MG63 (cell line): ENCODE results near the gene SGK2. TPM values are rescaled to one million over a fixed set of nuclear protein-coding genes. Genes with fewer than 3 reads are reported as not detected.

Experiments used
- DNase-seq: peaks from one replicate; pipeline ENCODE4 v3.0.0-alpha.2; 2020
- H3K27me3 ChIP-seq: fragments of 250-450 bp; sonication (Bioruptor Pico); 2 replicates; pipeline ENCODE4 v1.5.1; 2020; ENCODE audit warnings: mild to moderate bottlenecking, moderate library complexity
- H3K36me3 ChIP-seq: fragments of 250-450 bp; sonication (Bioruptor Pico); 2 replicates; pipeline ENCODE4 v1.5.1; 2020; ENCODE audit warnings: mild to moderate bottlenecking, moderate library complexity
- H3K4me3 ChIP-seq: fragments of 250-450 bp; sonication (Bioruptor Pico); 2 replicates; pipeline ENCODE4 v1.5.1; 2020; ENCODE audit warnings: mild to moderate bottlenecking, moderate library complexity
- H3K9me3 ChIP-seq: fragments of 250-450 bp; sonication (Bioruptor Pico); 2 replicates; pipeline ENCODE4 v1.5.1; 2020; ENCODE audit warnings: mild to moderate bottlenecking, moderate library complexity
- total RNA-seq: library from RNA; depleted of rRNA; stranded (reverse); fragments of >200 nt; shearing (Covaris generic); gene quantifications from 2 replicates; pipeline ENCODE4 v1.2.3, GENCODE V29; 2014; ENCODE audit warnings: low replicate concordance; rRNA removed

The SGK2 gene
- total RNA-seq = 0.72 TPM in 1 of 2 replicates, not detected in the other

- H3K9me3 ChIP-seq = no peaks in the 10 kb centered on the region
- peak; percentile 27 for DNase-seq
- no peaks in the 10 kb centered on the region for H3K36me3 ChIP-seq
- no peaks in the 10 kb centered on the region for H3K27me3 ChIP-seq
- no peak within 1 kb of the TSS for H3K4me3 ChIP-seq
Measured at GRCh38 chr20:43558412-43559146, at the start of gene SGK2. SGK2 (plus strand) TSS chr20:43559027; CDS start chr20:43566496, 7,469 bp downstream.

- no peak overlapping the region for H3K4me3 ChIP-seq
- H3K36me3 ChIP-seq = no peaks in the 10 kb centered on the region
- DNase-seq = no peak
- H3K27me3 ChIP-seq = no peaks in the 10 kb centered on the region
- no peaks in the 10 kb centered on the region for H3K9me3 ChIP-seq
Measured at GRCh38 chr20:43511879-43512278, 46.9 kb upstream of the SGK2 start.

- no peak for DNase-seq
- Histone ChIP-seq H3K4me3 (peak overlapping the region; percentile 46), H3K36me3 (no peaks in the 10 kb centered on the region), H3K27me3 (no peaks in the 10 kb centered on the region), H3K9me3 (no peaks in the 10 kb centered on the region)
Measured at GRCh38 chr20:43513372-43513930, 45.4 kb upstream of the SGK2 start.

GRCh38 chr20:43513931-43514647 lies 44.7 kb upstream of the SGK2 start:
- no peaks in the 10 kb centered on the region for H3K9me3 ChIP-seq
- DNase-seq = peak; percentile 92
- no peaks in the 10 kb centered on the region for H3K36me3 ChIP-seq
- no peaks in the 10 kb centered on the region for H3K27me3 ChIP-seq
- peak overlapping the region; percentile 46 for H3K4me3 ChIP-seq

GRCh38 chr20:43514648-43514999 lies 44.2 kb upstream of the SGK2 start:
- no peaks in the 10 kb centered on the region for H3K9me3 ChIP-seq
- DNase-seq = no peak
- peak overlapping the region; percentile 46 for H3K4me3 ChIP-seq
- no peaks in the 10 kb centered on the region for H3K36me3 ChIP-seq
- H3K27me3 ChIP-seq = no peaks in the 10 kb centered on the region

GRCh38 chr20:43515628-43516027 lies 43.2 kb upstream of the SGK2 start:
- H3K4me3 ChIP-seq = no peak overlapping the region

GRCh38 chr20:43516251-43516824 lies 42.5 kb upstream of the SGK2 start:
- peak; percentile 81 for DNase-seq
- Histone ChIP-seq H3K27me3 (no peaks in the 10 kb centered on the region), H3K9me3 (no peaks in the 10 kb centered on the region), H3K4me3 (no peak overlapping the region), H3K36me3 (0 out of 2 replicates have a peak, but pooled peaks cover 2% of the 10 kb centered on the region)

More at GRCh38 chr20:43515628-43516027, 43.2 kb upstream of the SGK2 start:
- no peaks in the 10 kb centered on the region for H3K9me3 ChIP-seq
- H3K27me3 ChIP-seq = no peaks in the 10 kb centered on the region
- no peaks in the 10 kb centered on the region for H3K36me3 ChIP-seq
- DNase-seq = no peak

GRCh38 chr20:43520074-43520630 lies 38.7 kb upstream of the SGK2 start:
- peaks cover 2% of the 10 kb centered on the region; the same call in 1 of the 2 replicates for H3K9me3 ChIP-seq
- no peak for DNase-seq
- no peaks in the 10 kb centered on the region for H3K27me3 ChIP-seq
- 0 out of 2 replicates have a peak, but pooled peaks cover 2% of the 10 kb centered on the region for H3K36me3 ChIP-seq
- no peak overlapping the region for H3K4me3 ChIP-seq

- Histone ChIP-seq H3K36me3 (0 out of 2 replicates have a peak, but pooled peaks cover 2% of the 10 kb centered on the region), H3K4me3 (no peak overlapping the region), H3K27me3 (no peaks in the 10 kb centered on the region), H3K9me3 (peaks cover 8% of the 10 kb centered on the region)
- peak; percentile 63 for DNase-seq
Measured at GRCh38 chr20:43525021-43525420, 33.8 kb upstream of the SGK2 start.

GRCh38 chr20:43528258-43528875 lies 30.5 kb upstream of the SGK2 start:
- Histone ChIP-seq H3K9me3 (peaks cover 8% of the 10 kb centered on the region), H3K4me3 (no peak overlapping the region), H3K27me3 (no peaks in the 10 kb centered on the region), H3K36me3 (no peaks in the 10 kb centered on the region)
- DNase-seq = no peak

GRCh38 chr20:43529051-43529450 lies 29.8 kb upstream of the SGK2 start:
- H3K36me3 ChIP-seq = no peaks in the 10 kb centered on the region
- no peak for DNase-seq

GRCh38 chr20:43529457-43530153 lies 29.2 kb upstream of the SGK2 start:
- H3K9me3 ChIP-seq = peaks cover 6% of the 10 kb centered on the region

More at GRCh38 chr20:43529051-43529450, 29.8 kb upstream of the SGK2 start:
- peaks cover 6% of the 10 kb centered on the region for H3K9me3 ChIP-seq
- H3K27me3 ChIP-seq = no peaks in the 10 kb centered on the region
- H3K4me3 ChIP-seq = no peak overlapping the region

GRCh38 chr20:43530321-43531090 lies 28.3 kb upstream of the SGK2 start:
- Histone ChIP-seq H3K4me3 (no peak overlapping the region), H3K36me3 (no peaks in the 10 kb centered on the region), H3K9me3 (peaks cover 4% of the 10 kb centered on the region), H3K27me3 (no peaks in the 10 kb centered on the region)
- peak; percentile 31 for DNase-seq

More at GRCh38 chr20:43529457-43530153, 29.2 kb upstream of the SGK2 start:
- no peak overlapping the region for H3K4me3 ChIP-seq
- no peaks in the 10 kb centered on the region for H3K27me3 ChIP-seq
- no peaks in the 10 kb centered on the region for H3K36me3 ChIP-seq
- DNase-seq = no peak

- no peaks in the 10 kb centered on the region for H3K27me3 ChIP-seq
- H3K9me3 ChIP-seq = no peaks in the 10 kb centered on the region
- H3K4me3 ChIP-seq = no peak overlapping the region
- H3K36me3 ChIP-seq = no peaks in the 10 kb centered on the region
- no peak for DNase-seq
Measured at GRCh38 chr20:43531091-43531443, 27.8 kb upstream of the SGK2 start.

- no peak overlapping the region for H3K4me3 ChIP-seq
- H3K9me3 ChIP-seq = no peaks in the 10 kb centered on the region
- no peak for DNase-seq
- no peaks in the 10 kb centered on the region for H3K27me3 ChIP-seq
- H3K36me3 ChIP-seq = no peaks in the 10 kb centered on the region
Measured at GRCh38 chr20:43532416-43533055, 26.3 kb upstream of the SGK2 start.
